ENCODE results near the gene HDAC8. TPM values are rescaled to one million over a fixed set of nuclear protein-coding genes. Genes with fewer than 3 reads are reported as not detected.

Gene HDAC8
- total RNA-seq, 1 donor from 2014 or later = 22.3 TPM

- TF ChIP-seq CTCF (IDR thresholded peaks at IDR 0.05; ENCODE audit: insufficient read depth, low read length, poor library complexity, severe bottlenecking) = no peak
- Histone ChIP-seq H3K4me3 (ENCODE audit: low read depth, low read length) (no peak overlapping the region), H3K27me3 (ENCODE audit: control insufficient read depth, insufficient read depth, low read length) (peaks cover 16% of the 10 kb centered on the region), H3K36me3 (ENCODE audit: control insufficient read depth, insufficient read depth, low read length) (no peaks in the 10 kb centered on the region)
- no peak for DNase-seq (ENCODE audit: low read depth)
Observed at GRCh38 chrX:72294497-72294896, 278.1 kb downstream of the HDAC8 start.

GRCh38 chrX:72282302-72282701 is 290.3 kb downstream of the HDAC8 start:
- Histone ChIP-seq H3K27me3 (ENCODE audit: control insufficient read depth, insufficient read depth, low read length) (peaks cover 6% of the 10 kb centered on the region), H3K36me3 (ENCODE audit: control insufficient read depth, insufficient read depth, low read length) (no peaks in the 10 kb centered on the region), H3K4me3 (ENCODE audit: low read depth, low read length) (no peak overlapping the region)
- no peak for TF ChIP-seq CTCF (IDR thresholded peaks at IDR 0.05; ENCODE audit: insufficient read depth, low read length, poor library complexity, severe bottlenecking)
- DNase-seq (ENCODE audit: low read depth) = no peak

GRCh38 chrX:72280321-72280845 is 292.3 kb downstream of the HDAC8 start:
- TF ChIP-seq CTCF (IDR thresholded peaks at IDR 0.05; ENCODE audit: insufficient read depth, low read length, poor library complexity, severe bottlenecking) = no peak
- Histone ChIP-seq H3K36me3 (ENCODE audit: control insufficient read depth, insufficient read depth, low read length) (no peaks in the 10 kb centered on the region), H3K27me3 (ENCODE audit: control insufficient read depth, insufficient read depth, low read length) (peaks cover 6% of the 10 kb centered on the region), H3K4me3 (ENCODE audit: low read depth, low read length) (no peak overlapping the region)
- DNase-seq (ENCODE audit: low read depth) = peak; percentile 39

Other genes with a start within 250 kb of the HDAC8 start
- 6.4 TPM in 2 replicates for gene PHKA1, start 141.5 kb upstream of the HDAC8 start, total RNA-seq
- not detected in 2 replicates for gene DMRTC1B, start 204.0 kb upstream of the HDAC8 start, total RNA-seq
- gene FAM236B, start 209.8 kb upstream of the HDAC8 start, total RNA-seq = not detected in 2 replicates
- not detected in 2 replicates for gene FAM236D, start 235.4 kb upstream of the HDAC8 start, total RNA-seq

Data from kidney epithelial cell (primary cell).